CD4-positive, alpha-beta T cell treated with Interleukin-4 for 1 hour (primary cell): ENCODE measurements around the gene LYRM7.
"Not testable (repeated sequence)": the region's sequence is repeated elsewhere in the genome, so short reads cannot be mapped to it uniquely, and the experiment has no call there.

Source experiments
- DNase-seq, 2 donors: peaks; one replicate each; pipeline ENCODE4 v3.0.0-alpha.2; 2020 to 2022

Gene LYRM7

DNA sequence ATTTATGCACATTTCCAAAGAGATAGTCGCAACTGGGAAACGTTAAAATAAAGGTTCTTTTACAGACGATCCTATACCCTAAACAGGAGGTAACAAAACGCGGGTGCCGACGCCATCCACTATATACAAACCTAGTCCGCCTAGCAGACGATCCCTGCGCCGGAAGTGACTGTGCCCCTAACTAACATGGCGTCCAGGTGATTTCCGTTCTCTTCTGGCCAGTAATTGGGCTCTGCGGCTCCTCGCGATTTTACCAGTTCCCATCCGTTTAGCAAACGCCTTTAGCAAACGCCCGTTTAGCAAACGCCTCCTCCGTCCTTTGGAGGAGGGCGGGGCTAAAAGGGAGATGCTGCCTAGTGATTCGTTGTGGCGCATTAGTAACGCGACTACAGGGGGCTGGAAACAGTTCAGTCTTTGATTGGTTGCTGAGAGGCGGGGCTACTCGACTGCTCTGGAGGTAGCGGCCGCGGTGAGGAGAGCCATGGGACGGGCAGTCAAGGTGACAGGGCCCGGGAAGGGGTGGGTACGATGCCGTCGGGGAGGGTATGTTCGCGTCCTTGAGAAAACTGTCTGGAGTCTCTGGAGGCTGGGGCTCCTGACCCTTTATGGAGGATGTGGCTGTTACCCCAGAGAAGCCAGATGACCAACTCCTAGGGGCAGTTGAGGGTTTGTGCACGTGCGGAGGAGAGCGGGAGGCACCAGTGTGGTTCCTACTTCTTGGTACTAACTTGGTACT lies at the start of gene LYRM7:
TSS of gene LYRM7 (plus strand) at position 405 of the 736 bp plus-strand sequence. CDS start at position 482, 77 bp downstream.
- peak; percentile 99 for DNase-seq

DNA sequence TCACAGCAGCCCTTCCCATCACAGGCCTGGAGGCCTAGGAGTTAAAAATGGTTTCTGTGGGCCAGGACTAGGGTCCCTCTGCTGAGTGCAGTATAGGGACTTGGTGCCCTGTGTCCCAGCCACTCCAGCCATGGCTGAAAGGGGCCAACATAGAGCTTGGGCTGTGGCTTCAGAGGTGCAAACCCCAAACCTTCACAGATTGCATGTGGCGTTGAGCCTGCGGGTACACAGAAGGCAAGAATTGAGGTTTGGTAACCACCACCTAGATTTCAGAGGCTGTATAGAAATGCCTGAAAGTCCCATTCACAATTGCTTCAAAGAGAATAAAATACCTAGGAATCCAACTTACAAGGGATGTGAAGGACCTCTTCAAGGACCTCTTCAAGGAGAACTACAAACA lies 43.5 kb upstream of the LYRM7 start:
- DNase-seq, result not testable (repeated sequence)

DNA sequence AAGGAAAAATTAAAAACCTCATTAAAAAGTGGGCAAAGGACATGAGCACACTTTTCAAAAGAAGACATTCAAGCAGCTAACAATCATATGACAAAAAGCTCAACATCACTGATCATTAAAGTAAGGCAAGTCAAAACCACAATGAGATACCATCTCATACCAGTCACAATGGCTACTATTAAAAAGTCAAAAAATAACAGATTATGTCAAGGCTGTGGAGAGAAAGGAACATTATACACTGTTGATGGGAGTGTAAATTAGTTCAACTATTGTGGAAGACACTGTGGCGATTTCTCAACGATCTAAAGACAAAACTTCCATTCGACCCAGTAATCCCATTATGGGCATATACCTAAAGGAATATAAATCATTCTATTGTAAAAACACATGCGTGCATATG lies 41.4 kb upstream of the LYRM7 start:
- no peak for DNase-seq

DNA sequence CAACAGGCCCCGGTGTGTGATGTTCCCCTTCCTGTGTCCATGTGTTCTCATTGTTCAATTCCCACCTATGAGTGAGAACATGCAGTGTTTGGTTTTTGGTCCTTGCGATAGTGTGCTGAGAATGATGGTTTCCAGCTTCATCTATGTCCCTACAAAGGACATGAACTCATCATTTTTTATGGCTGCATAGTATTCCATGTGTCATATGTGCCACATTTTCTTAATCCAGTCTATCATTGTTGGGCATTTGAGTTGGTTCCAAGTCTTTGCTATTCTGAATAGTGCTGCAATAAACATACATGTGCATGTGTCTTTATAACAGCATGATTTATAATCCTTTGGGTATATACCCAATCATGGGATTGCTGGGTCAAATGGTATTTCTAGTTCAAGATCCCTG lies 37.7 kb upstream of the LYRM7 start:
- not testable (repeated sequence) for DNase-seq

DNA sequence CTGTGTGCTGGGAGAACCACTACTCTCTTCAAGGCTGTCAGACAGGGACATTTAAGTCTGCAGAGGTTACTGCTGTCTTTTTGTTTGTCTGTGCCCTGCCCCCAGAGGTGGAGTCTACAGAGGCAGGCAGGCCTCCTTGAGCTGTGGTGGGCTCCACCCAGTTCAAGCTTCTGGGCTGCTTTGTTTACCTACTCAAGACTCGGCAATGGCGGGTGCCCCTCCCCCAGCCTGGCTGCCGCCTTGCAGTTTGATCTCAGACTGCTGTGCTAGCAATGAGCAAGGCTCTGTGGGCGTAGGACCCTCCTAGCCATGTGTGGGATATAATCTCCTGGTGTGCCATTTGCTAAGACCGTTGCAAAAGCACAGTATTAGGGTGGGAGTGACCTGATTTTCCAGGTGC lies 32.3 kb upstream of the LYRM7 start:
- peak in 1 of 2 donors; percentile 19 for DNase-seq

DNA sequence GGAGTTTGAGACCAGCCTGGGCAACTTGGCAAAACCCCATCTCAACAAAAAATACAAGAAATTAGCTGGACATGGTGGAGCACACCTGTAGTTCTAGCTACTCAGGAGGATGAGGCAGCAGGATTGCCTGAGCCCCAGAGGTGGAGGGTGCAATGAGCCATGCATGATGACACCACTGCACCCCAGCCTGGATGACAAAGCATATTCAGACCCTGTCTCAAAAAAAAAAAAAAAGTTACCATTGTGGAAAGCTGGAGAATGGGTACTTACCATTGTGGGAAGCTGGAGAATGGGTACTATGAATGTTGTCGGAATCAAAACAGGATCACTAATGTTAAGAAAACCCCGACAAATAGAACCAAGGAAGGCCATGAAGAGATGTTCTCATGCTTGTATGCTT lies 31.4 kb upstream of the LYRM7 start:
- no peak for DNase-seq

DNA sequence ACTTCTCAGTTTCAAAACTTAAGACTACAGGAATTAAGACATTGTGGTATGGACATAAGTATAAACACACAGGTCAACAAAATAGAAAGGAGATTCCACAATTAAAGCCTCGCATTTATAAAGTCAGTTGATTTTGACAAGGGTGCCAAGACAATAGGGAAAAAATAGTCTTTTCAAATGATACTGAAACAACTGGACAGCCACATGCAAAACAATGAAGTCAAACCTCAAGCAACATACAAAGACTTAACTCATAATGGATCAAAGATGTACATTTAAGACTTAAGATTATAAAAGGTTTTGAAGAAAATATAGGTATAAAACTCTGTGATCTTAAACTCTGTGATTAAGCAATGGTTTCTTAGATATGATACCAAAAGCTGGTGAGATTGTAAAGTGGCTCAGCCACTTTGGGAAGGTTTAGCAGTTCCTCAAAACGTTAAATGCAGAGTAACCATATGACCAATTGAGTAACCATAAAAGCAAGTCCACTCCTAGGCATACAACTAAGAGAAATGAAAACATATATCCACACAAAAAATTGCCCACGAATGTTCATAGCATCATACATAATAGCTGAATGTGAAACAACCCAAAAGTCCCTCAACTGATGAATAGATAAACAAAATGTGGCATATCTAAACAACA lies 27.6 kb upstream of the LYRM7 start:
- DNase-seq, result no peak

DNA sequence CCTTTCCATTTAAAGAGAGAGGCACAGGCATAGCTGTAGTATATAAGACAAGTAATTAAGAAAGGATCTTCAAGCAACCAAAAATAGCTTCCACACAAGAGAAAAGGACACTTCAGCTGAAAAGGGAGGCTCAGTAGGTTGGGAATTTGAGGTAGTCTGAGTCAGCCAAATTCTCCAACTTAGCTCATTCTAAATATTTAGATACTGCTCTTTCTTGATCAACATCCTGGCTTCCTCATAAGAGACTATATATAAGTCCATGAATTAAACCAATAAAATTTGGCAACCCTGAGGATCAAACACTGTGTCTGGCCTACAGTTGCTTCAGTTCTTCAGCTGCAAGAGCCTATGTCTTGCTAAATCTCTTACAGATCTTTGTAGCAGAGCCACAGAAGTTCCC lies 23.5 kb upstream of the LYRM7 start:
- DNase-seq, result no peak

DNA sequence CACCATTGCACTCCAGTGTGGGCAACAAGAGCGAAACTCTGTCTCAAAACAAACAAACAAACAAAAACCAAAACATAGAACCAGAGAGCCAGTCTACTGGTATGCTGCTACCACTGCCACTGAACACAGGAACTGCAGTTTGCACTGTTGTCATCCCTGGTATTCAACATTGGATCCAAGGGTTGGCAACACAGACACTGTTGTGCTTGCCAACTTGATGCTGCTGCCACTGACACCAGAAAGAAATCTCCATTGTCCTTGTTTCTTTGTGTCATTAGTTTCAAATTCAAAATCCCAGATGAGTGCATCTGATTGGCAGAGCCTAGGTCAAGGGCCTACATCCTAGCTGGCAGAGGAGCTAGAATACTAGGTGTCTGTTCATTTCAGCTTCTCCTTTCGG lies 21.9 kb upstream of the LYRM7 start:
- DNase-seq, result no peak

DNA sequence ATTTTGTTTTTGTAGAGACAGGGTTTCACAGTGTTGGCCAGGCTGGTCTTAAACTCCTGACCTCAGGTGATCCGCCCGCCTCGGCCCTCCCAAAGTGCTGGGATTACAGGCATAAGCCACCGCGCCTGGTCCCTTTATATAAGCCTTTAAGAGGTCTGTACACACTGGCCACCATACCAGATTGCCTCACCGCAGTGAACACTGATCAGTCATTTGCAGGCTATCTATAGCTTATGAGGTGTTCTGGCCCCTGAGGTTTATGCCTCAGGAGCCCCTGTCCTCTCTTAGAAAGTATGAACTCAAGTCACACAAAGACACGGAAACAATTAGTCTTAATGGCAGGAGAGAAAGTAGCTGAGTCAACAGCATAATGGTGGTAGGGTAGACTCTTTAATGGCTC lies 20.3 kb upstream of the LYRM7 start:
- no peak for DNase-seq

DNA sequence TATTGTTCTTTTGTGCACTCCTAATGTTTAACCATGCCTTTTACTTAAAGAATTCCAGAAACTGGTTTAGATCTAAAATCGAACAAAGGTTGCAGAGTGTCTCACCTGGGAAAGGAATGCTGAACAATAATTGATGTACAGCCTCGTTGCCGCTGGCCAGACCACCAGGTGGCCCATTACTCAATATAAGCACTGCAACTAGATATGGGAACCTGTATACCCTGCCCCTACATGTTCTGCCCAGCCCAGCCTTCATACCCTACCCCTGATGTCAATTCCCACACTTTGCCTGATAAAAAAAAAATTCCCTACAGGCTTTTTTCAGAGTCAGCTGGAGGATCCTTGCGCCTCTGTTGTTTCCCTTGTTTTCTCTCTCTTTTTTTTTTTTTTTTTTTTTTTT lies 19.5 kb upstream of the LYRM7 start:
- DNase-seq, result no peak

DNA sequence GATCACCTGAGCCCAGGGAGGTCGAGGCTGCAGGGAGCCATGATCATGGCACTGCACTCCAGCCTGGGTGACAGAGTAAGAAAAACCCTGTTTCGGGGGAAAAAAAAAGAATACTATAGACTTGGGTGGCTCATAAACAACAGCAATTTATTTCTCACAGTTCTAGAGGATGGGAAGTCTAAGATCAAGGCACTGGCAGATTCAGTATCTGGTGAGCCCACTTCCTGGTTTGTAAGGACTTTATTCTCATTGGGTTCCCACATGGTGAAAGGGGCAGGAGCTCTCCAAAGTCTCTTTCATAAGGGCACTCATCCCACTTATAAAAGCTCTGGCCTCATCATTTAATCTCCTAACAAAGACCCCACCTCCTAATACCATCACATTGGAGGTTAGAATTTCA lies 14.4 kb upstream of the LYRM7 start:
- DNase-seq, result no peak

DNA sequence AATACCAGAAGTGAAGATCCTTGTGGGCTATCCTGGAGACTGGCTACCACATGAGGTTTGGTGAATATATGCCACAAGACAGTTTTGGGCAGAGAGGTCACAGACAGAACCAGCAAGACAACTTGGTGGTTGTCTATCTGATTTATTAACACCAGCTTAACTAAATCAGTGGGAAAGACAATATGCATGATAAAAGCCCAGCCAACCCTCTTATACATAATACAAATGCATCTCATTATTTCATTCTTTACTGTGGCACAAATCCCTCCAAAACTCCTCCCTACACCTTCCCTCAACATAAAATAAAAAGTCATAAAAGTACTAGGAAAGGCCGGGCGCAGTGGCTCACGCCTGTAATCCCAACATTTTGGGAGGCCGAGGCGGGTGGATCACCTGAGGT lies 13.8 kb upstream of the LYRM7 start:
- no peak for DNase-seq

DNA sequence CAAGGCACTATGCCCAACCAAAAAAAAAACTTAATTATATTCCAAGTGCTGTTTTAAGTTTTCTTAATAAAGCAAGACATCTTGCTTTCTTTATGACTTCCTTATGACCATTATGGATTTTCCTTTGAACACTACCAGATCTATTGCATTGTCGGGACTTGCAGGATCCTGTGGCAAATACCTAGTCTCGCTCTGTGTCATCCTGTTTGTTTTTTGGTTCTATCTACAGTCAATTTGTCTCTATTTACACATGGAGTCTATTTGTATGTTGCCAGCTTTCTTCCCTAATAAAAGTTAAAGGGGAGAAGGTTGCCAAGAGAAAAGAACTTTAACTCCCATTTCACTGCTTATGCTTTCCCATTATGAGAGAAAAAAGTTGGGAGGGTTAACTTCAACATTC lies 10.6 kb upstream of the LYRM7 start:
- DNase-seq, result no peak

DNA sequence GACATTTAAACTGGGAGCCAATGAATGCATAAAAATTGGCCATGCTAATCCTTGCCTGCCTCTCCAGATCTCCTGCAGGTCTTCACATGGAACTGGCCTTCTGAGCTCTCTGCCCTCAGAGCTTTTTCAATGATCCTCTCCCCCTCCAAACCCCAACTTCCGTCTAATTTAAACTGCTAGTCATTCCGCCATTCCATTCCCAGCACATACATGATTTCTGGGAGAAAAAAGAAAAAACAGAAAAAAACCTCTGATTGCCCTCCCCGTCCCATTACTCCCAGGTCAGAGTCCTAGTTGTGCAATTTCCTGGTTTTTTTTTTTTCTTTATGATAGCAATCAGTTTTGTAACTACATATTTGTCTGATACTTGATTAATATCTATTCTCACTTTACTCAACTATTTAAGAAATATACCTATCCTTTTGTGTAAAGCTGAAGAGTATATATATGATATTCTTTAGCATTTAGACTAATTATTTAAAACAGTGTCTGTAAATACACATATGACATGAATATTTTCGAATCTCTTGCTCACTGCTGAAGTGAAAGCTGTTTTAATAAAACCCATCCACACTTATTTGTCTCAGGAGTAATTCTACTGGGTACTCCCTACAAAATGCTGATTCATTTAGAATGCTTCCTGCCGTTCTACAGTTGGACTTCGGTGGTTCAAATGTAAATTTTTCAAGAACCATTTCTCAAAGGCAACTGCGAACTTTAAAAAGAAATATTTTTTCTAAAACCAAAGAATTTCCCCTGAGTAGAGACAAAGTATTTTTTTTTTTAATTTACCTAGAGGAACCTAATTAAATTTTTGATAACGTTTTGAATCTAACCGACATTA lies 7.2 kb upstream of the LYRM7 start:
- DNase-seq, result peak in 1 of 2 donors; percentile 48

DNA sequence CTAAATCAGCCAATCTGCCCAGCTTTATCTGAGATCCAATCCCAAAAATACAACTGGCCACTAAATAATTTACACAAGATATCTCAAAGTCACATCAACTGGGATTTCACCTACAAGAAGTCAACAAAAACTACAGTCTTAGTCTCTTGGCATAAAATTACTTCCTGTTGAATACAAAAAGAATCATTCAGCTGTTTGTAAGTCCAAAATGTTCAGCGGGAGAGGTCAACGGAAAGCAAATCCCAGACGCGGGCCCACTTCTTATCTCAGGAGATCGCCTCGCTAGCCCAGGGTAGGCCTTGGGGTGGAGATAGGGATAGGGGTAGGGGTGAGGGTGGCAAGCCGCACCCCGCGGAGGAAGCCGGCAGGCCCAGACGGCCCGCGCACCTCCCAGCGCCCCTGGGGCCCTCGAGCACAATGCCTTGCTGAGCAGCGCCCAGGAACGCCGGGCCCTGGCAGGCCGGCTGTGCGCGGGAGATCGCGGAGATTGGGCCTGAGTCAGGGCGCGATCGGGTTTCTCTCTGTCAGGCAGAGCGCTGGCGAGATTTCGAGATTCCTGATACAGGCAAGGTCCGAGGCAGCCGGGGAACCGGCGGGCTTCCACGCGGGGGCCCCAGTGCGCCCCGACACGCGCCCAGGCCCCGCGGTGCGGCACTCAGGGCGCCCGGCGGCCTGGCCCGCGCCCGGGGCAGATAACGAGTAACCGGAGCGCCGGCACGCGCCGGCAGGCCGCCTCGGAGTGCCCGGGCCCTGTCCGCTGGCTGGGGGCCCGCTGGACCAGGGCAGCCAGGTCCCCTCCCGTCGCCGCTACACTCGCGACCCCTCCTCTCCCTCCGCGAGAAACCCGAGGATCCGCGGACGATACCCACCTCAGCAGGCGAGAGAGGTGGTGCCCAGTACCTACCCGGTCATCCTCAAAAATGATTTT lies 6.3 kb upstream of the LYRM7 start:
- DNase-seq, result peak; percentile 73 to 74

DNA sequence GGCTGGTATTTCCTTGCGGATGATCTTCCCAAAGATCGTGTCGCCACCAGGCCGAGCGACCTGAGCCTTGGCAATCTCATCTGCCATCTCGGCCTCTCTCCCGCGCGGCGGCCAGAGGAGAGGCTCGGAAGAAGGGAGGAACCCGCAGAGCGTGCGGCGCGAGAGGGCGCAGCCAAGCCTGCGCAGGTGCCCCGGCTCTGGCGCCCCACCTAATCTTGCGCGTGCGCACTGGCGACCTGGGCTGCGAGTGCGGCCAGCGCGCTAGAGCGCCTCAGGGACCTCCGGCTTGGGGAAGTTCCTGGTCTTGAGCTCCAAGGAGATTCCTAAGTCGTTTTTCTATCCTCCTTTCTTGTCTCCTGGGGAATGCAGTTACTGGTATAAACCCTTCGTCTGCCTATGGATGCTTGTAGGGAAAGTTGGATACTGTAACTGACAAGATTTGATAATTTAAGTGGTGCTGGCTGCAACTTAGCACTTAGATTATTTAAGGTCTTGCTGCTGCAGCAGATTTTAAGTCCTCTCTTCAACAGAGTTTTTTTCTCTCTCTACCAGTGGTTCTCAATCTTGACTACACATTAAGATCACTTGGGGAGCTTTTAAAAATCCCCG lies 5.5 kb upstream of the LYRM7 start, which contains the start of gene HINT1:
TSS of gene HINT1 (minus strand) at position 138 of the 609 bp plus-strand sequence. CDS start at position 87, 51 bp downstream.
- DNase-seq, result peak; percentile 90 to 91

DNA sequence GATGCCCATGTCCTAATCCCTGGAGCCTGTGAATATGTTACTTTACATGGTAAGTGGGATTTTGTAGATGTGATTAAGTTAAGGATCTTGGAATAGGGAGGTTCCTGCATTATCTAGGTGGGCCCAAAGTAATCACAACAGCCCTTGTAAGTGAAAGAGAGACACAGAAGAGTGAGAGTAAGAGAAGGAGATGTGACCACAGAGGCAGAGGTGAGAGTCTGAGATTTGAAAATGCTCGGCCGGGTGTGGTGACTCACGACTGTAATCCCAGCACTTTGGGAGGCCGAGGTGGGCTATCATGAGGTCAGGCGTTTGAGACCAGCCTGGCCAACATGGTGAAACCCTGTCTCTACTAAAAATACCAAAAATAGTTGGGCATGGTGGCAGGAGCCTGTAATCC lies 3.1 kb upstream of the LYRM7 start:
- no peak for DNase-seq

DNA sequence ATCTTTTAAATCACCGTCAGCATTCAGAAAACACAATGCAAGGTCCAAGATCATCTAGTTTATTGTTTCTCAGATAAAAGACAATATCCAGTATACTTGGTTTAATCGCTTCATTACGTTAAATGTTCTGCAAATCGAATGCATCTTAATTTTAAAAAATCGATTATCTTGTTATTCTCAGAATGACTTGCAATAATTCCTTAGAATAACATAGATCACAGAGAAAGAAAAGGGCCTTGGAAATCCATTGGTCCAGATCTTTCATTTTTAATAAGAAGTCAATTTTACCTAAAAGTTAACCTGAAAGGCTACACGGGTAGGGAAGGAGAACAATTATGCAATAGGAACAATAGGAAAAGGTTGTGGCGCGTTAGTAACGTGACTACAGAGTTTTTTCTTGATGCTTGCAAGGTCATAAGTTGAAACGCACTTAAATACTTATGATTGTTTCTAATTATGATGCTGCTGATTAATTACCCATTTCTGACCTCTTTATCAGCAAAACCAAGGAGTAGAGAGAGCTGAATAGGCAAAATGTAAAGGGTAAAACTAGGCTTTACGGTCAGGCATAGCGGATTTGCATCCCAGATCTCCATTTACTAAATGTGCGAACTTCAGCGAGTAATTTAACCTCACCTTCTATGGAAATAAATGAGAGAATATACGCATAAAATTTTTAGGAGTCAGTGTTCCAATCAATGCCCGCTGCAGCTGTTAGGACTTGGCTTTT lies 769 bp upstream of the LYRM7 start:
- no peak for DNase-seq

DNA sequence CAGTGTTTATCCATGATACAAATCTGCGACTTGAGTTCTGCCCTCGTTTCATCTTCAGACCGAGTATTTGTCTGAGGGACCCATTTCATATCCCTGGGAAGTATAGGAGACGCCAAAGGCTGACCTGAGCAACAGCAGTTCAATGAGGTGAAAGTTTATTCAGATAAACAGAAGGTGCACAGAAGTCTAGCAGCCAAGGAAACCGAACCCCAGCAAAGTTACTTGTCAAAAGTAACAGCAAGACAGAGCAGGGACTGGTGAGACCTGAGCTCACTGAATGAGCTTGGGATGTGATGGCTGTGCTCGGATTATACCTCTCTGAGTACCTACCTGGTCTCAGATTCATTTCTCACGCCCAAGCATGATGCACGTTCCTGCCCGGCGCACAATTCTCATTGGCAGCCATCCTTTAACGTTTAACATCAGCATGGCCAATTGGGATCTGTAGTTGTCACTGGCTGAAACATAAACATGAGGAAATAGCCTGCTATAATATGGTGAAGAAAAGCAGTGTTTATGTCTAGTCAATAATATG lies 599 bp downstream of the LYRM7 start:
- peak in 1 of 2 donors; percentile 18 for DNase-seq

DNA sequence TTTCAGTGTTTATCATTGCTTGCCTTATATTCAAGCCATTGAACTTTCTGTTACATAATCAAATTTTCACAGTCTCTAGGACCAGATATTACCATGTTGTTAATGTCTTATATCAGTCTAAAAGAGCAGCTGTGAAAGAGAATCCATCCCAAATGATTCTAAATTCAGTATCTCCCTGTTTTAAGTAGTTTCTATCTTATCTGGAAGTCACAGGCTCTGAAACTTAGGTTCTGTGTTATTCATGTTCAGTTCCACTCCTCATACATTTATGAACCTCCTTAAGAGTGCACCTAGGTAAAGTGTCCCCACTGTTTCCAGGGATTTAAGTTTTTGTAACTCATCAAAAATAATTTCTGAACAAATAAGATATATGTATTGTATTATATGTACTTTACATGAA lies 9.7 kb downstream of the LYRM7 start:
- no peak for DNase-seq
